CD4-positive, CD25-positive, alpha-beta regulatory T cell (primary cell): Measurements from ENCODE around the gene PET100. TPM values are rescaled to one million over a fixed set of nuclear protein-coding genes. Genes with fewer than 3 reads are reported as not detected.

Experiments used
- ATAC-seq, 2 donors: fragments of 150-1000 bp; cut with Tn5 transposase; one replicate each; pipeline ENCODE4 v1.10.0; 2021; ENCODE audit warnings: low read depth in 2 of 2, moderate number of reproducible peaks in 2 of 2, moderate library complexity in 1 of 2
- DNase-seq, 3 donors: peaks; one replicate each; pipeline versions ENCODE4 v3.0.0 to v3.0.0-alpha.2; 2012 to 2022; ENCODE audit warnings: mixed read lengths in 1 of 3
- H3K27ac ChIP-seq: one replicate; pipeline ENCODE4 v1.7.0; 2013; ENCODE audit warnings: mild to moderate bottlenecking, low read length; ENCODE audit not compliant: insufficient read depth, poor library complexity, severe bottlenecking
- H3K27me3 ChIP-seq: one replicate; pipeline ENCODE4 v1.7.0; 2013; ENCODE audit warnings: low read length; ENCODE audit not compliant: control insufficient read depth, insufficient read depth
- H3K36me3 ChIP-seq: one replicate; pipeline ENCODE4 v1.7.0; 2013; ENCODE audit warnings: mild to moderate bottlenecking, low read length, moderate library complexity; ENCODE audit not compliant: control insufficient read depth, insufficient read depth
- H3K4me1 ChIP-seq: 2 replicates; pipeline ENCODE4 v1.7.0; 2013; ENCODE audit warnings: mild to moderate bottlenecking, low read length; ENCODE audit not compliant: insufficient read depth, control insufficient read depth, poor library complexity, severe bottlenecking
- H3K4me3 ChIP-seq: one replicate; pipeline ENCODE4 v1.7.0; 2013; ENCODE audit warnings: low read depth, mild to moderate bottlenecking, low read length, moderate library complexity
- H3K9me3 ChIP-seq, 2 experiments: 1 replicate in 1 of 2; 2 replicates in 1 of 2; pipeline ENCODE4 v1.7.0; 2013; ENCODE audit warnings: low read length in 2 of 2, mild to moderate bottlenecking in 1 of 2, moderate library complexity in 1 of 2; ENCODE audit not compliant: control insufficient read depth in 2 of 2
- H3K27ac Mint-ChIP-seq, 3 donors: one replicate each; pipeline ENCODE4 v1.8.0; 2020 to 2022; ENCODE audit warnings: mild to moderate bottlenecking in 3 of 3, mixed read lengths in 3 of 3, moderate library complexity in 2 of 3
- H3K27me3 Mint-ChIP-seq: one replicate; pipeline ENCODE4 v1.8.0; 2022; ENCODE audit warnings: mild to moderate bottlenecking, mixed read lengths
- H3K36me3 Mint-ChIP-seq: one replicate; pipeline ENCODE4 v1.8.0; 2020; ENCODE audit warnings: mixed read lengths
- H3K4me1 Mint-ChIP-seq, 4 donors: one replicate each; pipeline ENCODE4 v1.8.0; 2020 to 2022; ENCODE audit warnings: mixed read lengths in 4 of 4, mild to moderate bottlenecking in 1 of 4
- H3K4me3 Mint-ChIP-seq, 4 donors: one replicate each; pipeline ENCODE4 v1.8.0; 2020 to 2022; ENCODE audit warnings: mild to moderate bottlenecking in 4 of 4, mixed read lengths in 4 of 4, moderate library complexity in 3 of 4
- H3K9me3 Mint-ChIP-seq, 7 donors: one replicate each; pipeline ENCODE4 v1.8.0; 2020 to 2022; ENCODE audit warnings: mixed read lengths in 7 of 7, mild to moderate bottlenecking in 3 of 7, moderate library complexity in 2 of 7
- polyA plus RNA-seq, 4 donors: library from polyadenylated mRNA; unstranded; fragments of 300-500 nt; fragmentation: Illumina TruSeq; gene quantifications; one replicate each; pipeline ENCODE4 v1.2.3, GENCODE V29; 2021
- total RNA-seq: library from RNA; stranded (reverse); gene quantifications from one replicate; pipeline ENCODE4 v1.2.3, GENCODE V29; 2022

The PET100 gene
- total and polyA plus RNA-seq, 5 donors from 2014 or later: 116 to 500 (median 298) TPM

- Mint-ChIP-seq H3K4me1 (peaks cover 0 to 5% (median 0%) of the 10 kb centered on the region in 4 donors), H3K4me3 (peak overlapping the region in 1 of 4 donors; percentile 47), H3K9me3 (no peaks in the 10 kb centered on the region), H3K27me3 (peaks cover 4% of the 10 kb centered on the region), H3K27ac (peak overlapping the region in 1 of 3 donors; percentile 66), H3K36me3 (peaks cover 16% of the 10 kb centered on the region)
- H3K4me1 ChIP-seq: no peaks in the 10 kb centered on the region
- no peak overlapping the region for H3K27ac ChIP-seq
- H3K27me3 ChIP-seq: no peaks in the 10 kb centered on the region
- H3K4me3 ChIP-seq: no peak overlapping the region
- ATAC-seq (no peak), DNase-seq (no peak)
- no peaks in the 10 kb centered on the region for H3K9me3 ChIP-seq
- peaks cover 23% of the 10 kb centered on the region for H3K36me3 ChIP-seq
These were observed 12.4 kb upstream of the PET100 start for GRCh38 chr19:7617172-7617571.

GRCh38 chr19:7617735-7618134 lies 11.9 kb upstream of the PET100 start:
- Histone ChIP-seq H3K4me1 (no peaks in the 10 kb centered on the region), H3K4me3 (no peak overlapping the region), H3K27ac (no peak overlapping the region), H3K9me3 (no peaks in the 10 kb centered on the region), H3K36me3 (peaks cover 29% of the 10 kb centered on the region), H3K27me3 (no peaks in the 10 kb centered on the region)
- Mint-ChIP-seq H3K27me3 (peaks cover 4% of the 10 kb centered on the region), H3K36me3 (peaks cover 17% of the 10 kb centered on the region), H3K9me3 (no peaks in the 10 kb centered on the region), H3K27ac (no peak overlapping the region), H3K4me1 (peaks cover 0 to 5% (median 0%) of the 10 kb centered on the region in 4 donors), H3K4me3 (no peak overlapping the region)
- no peak for ATAC-seq
- DNase-seq: no peak

GRCh38 chr19:7618348-7618747 lies 11.2 kb upstream of the PET100 start:
- Mint-ChIP-seq H3K36me3 (peaks cover 23% of the 10 kb centered on the region), H3K9me3 (no peaks in the 10 kb centered on the region), H3K4me1 (peaks cover 0 to 5% (median 0%) of the 10 kb centered on the region in 4 donors), H3K4me3 (peak overlapping the region in 1 of 4 donors; percentile 49), H3K27ac (peak overlapping the region in 1 of 3 donors; percentile 20), H3K27me3 (peaks cover 4% of the 10 kb centered on the region)
- ATAC-seq (no peak), DNase-seq (no peak)
- no peaks in the 10 kb centered on the region for H3K9me3 ChIP-seq
- H3K4me1 ChIP-seq: no peaks in the 10 kb centered on the region
- H3K27me3 ChIP-seq: no peaks in the 10 kb centered on the region
- H3K4me3 ChIP-seq: no peak overlapping the region
- no peak overlapping the region for H3K27ac ChIP-seq
- H3K36me3 ChIP-seq: peaks cover 33% of the 10 kb centered on the region

GRCh38 chr19:7618771-7619510 lies 10.7 kb upstream of the PET100 start:
- peak overlapping the region in 1 of 3 donors; percentile 20 for H3K27ac Mint-ChIP-seq
- Histone ChIP-seq H3K4me3 (no peak overlapping the region), H3K9me3 (no peaks in the 10 kb centered on the region), H3K36me3 (peaks cover 34% of the 10 kb centered on the region), H3K27ac (no peak overlapping the region), H3K27me3 (no peaks in the 10 kb centered on the region), H3K4me1 (no peaks in the 10 kb centered on the region)
- DNase-seq (no peak), ATAC-seq (no peak)
- peaks cover 23% of the 10 kb centered on the region for H3K36me3 Mint-ChIP-seq
- H3K4me1 Mint-ChIP-seq: peaks cover 0 to 5% (median 0%) of the 10 kb centered on the region in 4 donors
- peak overlapping the region in 2 of 4 donors; percentile 33 to 49 for H3K4me3 Mint-ChIP-seq
- H3K27me3 Mint-ChIP-seq: peaks cover 4% of the 10 kb centered on the region
- H3K9me3 Mint-ChIP-seq: no peaks in the 10 kb centered on the region

- no peaks in the 10 kb centered on the region for H3K9me3 ChIP-seq
- no peak overlapping the region for H3K27ac Mint-ChIP-seq
- H3K27me3 Mint-ChIP-seq: peaks cover 4% of the 10 kb centered on the region
- H3K27ac ChIP-seq: no peak overlapping the region
- H3K4me3 Mint-ChIP-seq: no peak overlapping the region
- H3K9me3 Mint-ChIP-seq: no peaks in the 10 kb centered on the region
- H3K4me1 ChIP-seq: no peaks in the 10 kb centered on the region
- DNase-seq: no peak
- H3K36me3 Mint-ChIP-seq: peaks cover 23% of the 10 kb centered on the region
- peaks cover 42% of the 10 kb centered on the region for H3K36me3 ChIP-seq
- H3K27me3 ChIP-seq: no peaks in the 10 kb centered on the region
- H3K4me3 ChIP-seq: no peak overlapping the region
- ATAC-seq: no peak
- H3K4me1 Mint-ChIP-seq: peaks cover 0 to 5% (median 0%) of the 10 kb centered on the region in 4 donors
These were observed 9.7 kb upstream of the PET100 start for GRCh38 chr19:7619671-7620441.

- Histone ChIP-seq H3K36me3 (peaks cover 50% of the 10 kb centered on the region), H3K4me3 (no peak overlapping the region), H3K9me3 (no peaks in the 10 kb centered on the region), H3K27ac (no peak overlapping the region), H3K27me3 (no peaks in the 10 kb centered on the region), H3K4me1 (no peaks in the 10 kb centered on the region)
- H3K36me3 Mint-ChIP-seq: peaks cover 23% of the 10 kb centered on the region
- H3K27ac Mint-ChIP-seq: no peak overlapping the region
- ATAC-seq: no peak
- peaks cover 4% of the 10 kb centered on the region for H3K27me3 Mint-ChIP-seq
- H3K4me3 Mint-ChIP-seq: no peak overlapping the region
- peaks cover 0 to 5% (median 1%) of the 10 kb centered on the region in 4 donors for H3K4me1 Mint-ChIP-seq
- DNase-seq: no peak
- H3K9me3 Mint-ChIP-seq: no peaks in the 10 kb centered on the region
These were observed 8.9 kb upstream of the PET100 start for GRCh38 chr19:7620442-7621412.

GRCh38 chr19:7622933-7623685 lies 6.5 kb upstream of the PET100 start:
- Histone ChIP-seq H3K4me1 (peaks cover 6% of the 10 kb centered on the region), H3K27ac (no peak overlapping the region), H3K4me3 (no peak overlapping the region), H3K27me3 (no peaks in the 10 kb centered on the region), H3K36me3 (peaks cover 68% of the 10 kb centered on the region), H3K9me3 (no peaks in the 10 kb centered on the region)
- ATAC-seq: no peak
- DNase-seq: no peak
- H3K27ac Mint-ChIP-seq: no peak overlapping the region
- H3K4me1 Mint-ChIP-seq: peaks cover 0 to 12% (median 6%) of the 10 kb centered on the region in 4 donors
- H3K9me3 Mint-ChIP-seq: no peaks in the 10 kb centered on the region
- peaks cover 4% of the 10 kb centered on the region for H3K27me3 Mint-ChIP-seq
- H3K4me3 Mint-ChIP-seq: peak overlapping the region in 1 of 4 donors; percentile 70
- H3K36me3 Mint-ChIP-seq: peaks cover 26% of the 10 kb centered on the region
